Loucy (cell line): ENCODE data around the gene MSH2.

Experiments
- H2AFZ ChIP-seq: fragments of 200-600 bp; sonication (generic); 2 replicates; pipeline ENCODE4 v1.6.0; 2016; ENCODE audit warnings: antibody characterized with exemption, mild to moderate bottlenecking, low read length, moderate library complexity
- H3F3A ChIP-seq: fragments of 200-600 bp; 2 replicates; pipeline ENCODE4 v1.6.0; 2016; ENCODE audit warnings: antibody characterized with exemption, low read depth, mild to moderate bottlenecking
- H3K27me3 ChIP-seq: fragments of 200-600 bp; sonication (generic); 2 replicates; pipeline ENCODE4 v1.6.1; 2014; ENCODE audit warnings: low read length, mild to moderate bottlenecking; ENCODE audit not compliant: insufficient read depth, poor library complexity, severe bottlenecking
- H3K36me3 ChIP-seq: fragments of 200-600 bp; sonication (generic); 2 replicates; pipeline ENCODE4 v1.6.1; 2016; ENCODE audit warnings: low read length; ENCODE audit not compliant: insufficient read depth
- H3K4me1 ChIP-seq: fragments of 200-600 bp; sonication (generic); 2 replicates; pipeline ENCODE4 v1.5.1; 2014; ENCODE audit warnings: low read length, mild to moderate bottlenecking; ENCODE audit not compliant: insufficient read depth, poor library complexity, severe bottlenecking
- H3K4me2 ChIP-seq: fragments of 200-600 bp; sonication (generic); 2 replicates; pipeline ENCODE4 v1.6.0; 2014; ENCODE audit warnings: antibody characterized with exemption, low read length, low read depth, mild to moderate bottlenecking; ENCODE audit not compliant: poor library complexity, severe bottlenecking
- H3K4me3 ChIP-seq: fragments of 200-600 bp; sonication (generic); 2 replicates; pipeline ENCODE4 v1.5.1; 2014; ENCODE audit warnings: low read length, mild to moderate bottlenecking, mixed read lengths; ENCODE audit not compliant: poor library complexity, severe bottlenecking
- H3K79me2 ChIP-seq: fragments of 200-600 bp; sonication (generic); 2 replicates; pipeline ENCODE4 v1.6.1; 2014; ENCODE audit warnings: low read length; ENCODE audit not compliant: insufficient read depth
- H3K9ac ChIP-seq: fragments of 200-600 bp; sonication (generic); 2 replicates; pipeline ENCODE4 v1.6.0; 2014; ENCODE audit warnings: mild to moderate bottlenecking, low read depth, low read length, moderate library complexity; ENCODE audit not compliant: poor library complexity, severe bottlenecking
- H3K9me2 ChIP-seq: fragments of 200-600 bp; sonication (generic); replicated peaks from 2 replicates; pipeline ENCODE4 v1.6.1; 2016; ENCODE audit warnings: low read depth, low read length, mixed read lengths
- H3K9me3 ChIP-seq: fragments of 200-600 bp; sonication (generic); 2 replicates; pipeline ENCODE4 v1.6.1; 2014; ENCODE audit warnings: mild to moderate bottlenecking, antibody characterized with exemption, low read length, low read depth; ENCODE audit not compliant: insufficient read depth
- H4K20me1 ChIP-seq: fragments of 200-600 bp; sonication (generic); 2 replicates; pipeline ENCODE4 v1.6.0; 2014; ENCODE audit warnings: antibody characterized with exemption, low read length, mild to moderate bottlenecking; ENCODE audit not compliant: insufficient read depth, poor library complexity, severe bottlenecking
- EZH2phosphoT487 ChIP-seq: fragments of 200-600 bp; IDR thresholded peaks from 2 replicates; pipeline ENCODE4 v1.6.1; 2018; ENCODE audit warnings: antibody characterized with exemption, mild to moderate bottlenecking, moderate library complexity, borderline replicate concordance
- TF ChIP-seq, protein P1 (sequence below): fragments of 200-600 bp; sonication (generic); conservative IDR thresholded peaks from 2 replicates; pipeline ENCODE4 v1.5.1; 2014; ENCODE audit warnings: mild to moderate bottlenecking, antibody characterized with exemption, low read length

The MSH2 gene

DNA sequence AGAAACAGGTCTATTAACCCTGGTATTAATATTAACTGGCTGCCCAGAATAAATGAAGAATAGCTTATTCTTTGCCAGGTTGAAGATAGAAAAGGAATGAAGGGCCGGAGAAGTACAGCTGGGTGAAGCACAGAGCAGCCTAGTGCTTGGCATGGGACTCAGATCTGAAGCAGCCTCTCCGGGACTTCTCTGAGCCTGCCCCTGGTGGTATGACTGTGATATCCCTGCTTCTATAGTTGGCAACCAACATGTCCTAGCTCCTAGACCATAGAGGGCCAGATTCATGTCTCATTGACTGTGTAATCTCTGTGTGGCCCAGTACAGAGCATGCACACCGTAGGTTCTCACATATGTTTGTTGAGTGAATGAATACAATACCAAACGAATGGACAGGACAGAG lies 107.8 kb downstream of the MSH2 start:
- H3F3A ChIP-seq, result peaks cover 5% of the 10 kb centered on the region; the same call in 1 of the 2 replicates
- no peak overlapping the region for H2AFZ ChIP-seq
- H3K4me3 ChIP-seq, result no peak overlapping the region
- no peak overlapping the region for H3K9ac ChIP-seq
- no peaks in the 10 kb centered on the region for H3K9me3 ChIP-seq
- peaks cover 41% of the 10 kb centered on the region for H3K4me1 ChIP-seq
- H3K4me2 ChIP-seq, result no peak overlapping the region
- no peaks in the 10 kb centered on the region for H4K20me1 ChIP-seq
- no peak for TF ChIP-seq EZH2phosphoT487
- TF ChIP-seq, protein P1, sequence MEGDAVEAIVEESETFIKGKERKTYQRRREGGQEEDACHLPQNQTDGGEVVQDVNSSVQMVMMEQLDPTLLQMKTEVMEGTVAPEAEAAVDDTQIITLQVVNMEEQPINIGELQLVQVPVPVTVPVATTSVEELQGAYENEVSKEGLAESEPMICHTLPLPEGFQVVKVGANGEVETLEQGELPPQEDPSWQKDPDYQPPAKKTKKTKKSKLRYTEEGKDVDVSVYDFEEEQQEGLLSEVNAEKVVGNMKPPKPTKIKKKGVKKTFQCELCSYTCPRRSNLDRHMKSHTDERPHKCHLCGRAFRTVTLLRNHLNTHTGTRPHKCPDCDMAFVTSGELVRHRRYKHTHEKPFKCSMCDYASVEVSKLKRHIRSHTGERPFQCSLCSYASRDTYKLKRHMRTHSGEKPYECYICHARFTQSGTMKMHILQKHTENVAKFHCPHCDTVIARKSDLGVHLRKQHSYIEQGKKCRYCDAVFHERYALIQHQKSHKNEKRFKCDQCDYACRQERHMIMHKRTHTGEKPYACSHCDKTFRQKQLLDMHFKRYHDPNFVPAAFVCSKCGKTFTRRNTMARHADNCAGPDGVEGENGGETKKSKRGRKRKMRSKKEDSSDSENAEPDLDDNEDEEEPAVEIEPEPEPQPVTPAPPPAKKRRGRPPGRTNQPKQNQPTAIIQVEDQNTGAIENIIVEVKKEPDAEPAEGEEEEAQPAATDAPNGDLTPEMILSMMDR, result peak; percentile 34; the same call in 1 of the 2 replicates
- no peaks in the 10 kb centered on the region for H3K9me2 ChIP-seq
- no peaks in the 10 kb centered on the region for H3K36me3 ChIP-seq
- H3K27me3 ChIP-seq, result no peaks in the 10 kb centered on the region
- no peaks in the 10 kb centered on the region for H3K79me2 ChIP-seq

DNA sequence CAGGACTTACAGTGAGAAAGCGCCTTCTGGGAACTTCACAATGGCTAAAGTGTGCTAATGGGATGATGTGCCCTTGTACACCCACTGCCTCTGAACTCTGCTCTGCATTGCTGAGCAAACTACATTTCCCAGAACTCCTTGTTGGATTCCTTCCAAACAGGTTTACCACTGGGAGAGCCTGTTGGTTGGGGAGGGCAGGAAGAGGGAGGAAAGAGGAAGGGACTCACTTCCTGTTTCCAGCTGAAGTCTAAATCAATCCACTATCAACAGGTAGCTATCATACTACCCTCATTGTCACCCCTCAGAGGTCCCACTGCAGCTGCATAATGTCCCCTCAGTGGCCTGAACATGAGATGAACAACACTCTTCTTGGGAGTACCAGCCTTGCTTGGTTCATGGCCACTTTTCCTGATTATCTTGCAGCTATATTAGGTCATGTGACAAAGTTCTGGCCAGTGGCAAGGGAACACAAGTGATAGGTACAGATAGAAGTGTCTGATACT lies 109.7 kb downstream of the MSH2 start:
- Histone ChIP-seq H3K4me2 (no peak overlapping the region), H3K4me1 (peaks cover 46% of the 10 kb centered on the region), H3K9me2 (no peaks in the 10 kb centered on the region), H2AFZ (peak overlapping the region; percentile 67), H3K36me3 (no peaks in the 10 kb centered on the region), H3K27me3 (no peaks in the 10 kb centered on the region), H4K20me1 (no peaks in the 10 kb centered on the region), H3F3A (peaks cover 5% of the 10 kb centered on the region; the same call in 1 of the 2 replicates), H3K9me3 (no peaks in the 10 kb centered on the region), H3K79me2 (no peaks in the 10 kb centered on the region), H3K4me3 (no peak overlapping the region), H3K9ac (no peak overlapping the region)
- no peak for TF ChIP-seq EZH2phosphoT487
- TF ChIP-seq, protein P1, result no peak

DNA sequence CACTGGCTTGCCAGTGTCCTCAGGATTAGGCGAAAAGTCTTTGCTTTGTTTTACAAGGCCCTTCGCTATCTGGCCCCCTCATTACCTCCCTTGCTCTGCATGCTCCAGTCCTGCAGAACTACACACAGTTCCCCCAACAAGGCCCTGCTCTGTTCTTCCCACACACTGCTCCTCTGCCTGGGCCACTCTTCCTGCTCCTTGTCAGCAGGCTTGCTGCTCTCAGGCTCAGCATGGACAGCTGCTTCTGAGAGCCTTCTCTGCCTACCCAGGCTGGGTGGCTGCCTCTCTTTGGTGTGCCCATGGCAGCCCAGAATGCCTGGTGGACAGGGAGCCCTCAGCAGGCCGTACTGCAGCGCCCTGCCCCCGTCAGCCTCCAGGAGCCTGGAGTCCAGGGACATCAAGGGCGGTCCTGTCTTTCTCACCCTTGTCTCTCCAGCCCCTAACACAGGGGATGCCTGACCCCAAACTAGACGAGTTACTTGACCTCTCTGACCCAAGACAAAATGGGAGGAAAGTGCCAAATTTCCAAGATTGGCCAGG lies 111.1 kb downstream of the MSH2 start:
- H3K4me1 ChIP-seq, result peaks cover 47% of the 10 kb centered on the region
- H3K79me2 ChIP-seq, result no peaks in the 10 kb centered on the region
- no peak overlapping the region for H2AFZ ChIP-seq
- no peak overlapping the region for H3K9ac ChIP-seq
- no peaks in the 10 kb centered on the region for H3K36me3 ChIP-seq
- peaks cover 1% of the 10 kb centered on the region; the same call in 1 of the 2 replicates for H3F3A ChIP-seq
- H3K9me2 ChIP-seq, result no peaks in the 10 kb centered on the region
- no peak overlapping the region for H3K4me3 ChIP-seq
- no peak overlapping the region for H3K4me2 ChIP-seq
- H3K9me3 ChIP-seq, result no peaks in the 10 kb centered on the region
- H3K27me3 ChIP-seq, result no peaks in the 10 kb centered on the region
- H4K20me1 ChIP-seq, result no peaks in the 10 kb centered on the region
- TF ChIP-seq, protein P1, result no peak
- TF ChIP-seq EZH2phosphoT487, result no peak
